Mesothelial cell of epicardium (in vitro differentiated cells): Measurements from ENCODE around the gene HECW1. TPM values are rescaled to one million over a fixed set of nuclear protein-coding genes. Genes with fewer than 3 reads are reported as not detected.

ENCODE experiments used
- DNase-seq, 2 experiments: peaks; one replicate each; pipeline ENCODE4 v3.0.0; 2021; ENCODE audit warnings: low spot score in 2 of 2; ENCODE audit not compliant: unreplicated experiment in 2 of 2
- H3K27ac Mint-ChIP-seq: 2 replicates; pipeline ENCODE4 v1.8.0; 2021; ENCODE audit warnings: mixed read lengths
- H3K27me3 Mint-ChIP-seq: 2 replicates; pipeline ENCODE4 v1.8.0; 2021; ENCODE audit warnings: low read depth, mixed read lengths
- H3K36me3 Mint-ChIP-seq: 2 replicates; pipeline ENCODE4 v1.8.0; 2021; ENCODE audit warnings: mixed read lengths
- H3K4me1 Mint-ChIP-seq: 2 replicates; pipeline ENCODE4 v1.8.0; 2021; ENCODE audit warnings: mixed read lengths
- H3K4me3 Mint-ChIP-seq: 2 replicates; pipeline ENCODE4 v1.8.0; 2021; ENCODE audit warnings: mild to moderate bottlenecking, moderate library complexity, mixed read lengths
- H3K9me3 Mint-ChIP-seq: 2 replicates; pipeline ENCODE4 v1.8.0; 2021; ENCODE audit warnings: mixed read lengths
- CTCF ChIP-seq: fragments of 200-600 bp; sonication (generic); IDR thresholded peaks from one replicate; pipeline ENCODE4 v1.5.0; 2021; ENCODE audit warnings: antibody characterized with exemption; ENCODE audit not compliant: unreplicated experiment
- total RNA-seq: library from RNA; stranded (reverse); gene quantifications from 3 replicates; pipeline ENCODE4 v1.2.1, GENCODE V29; 2021

The HECW1 gene
- total RNA-seq, 1 donor from 2014 or later, result 1.4 TPM

- no peak for DNase-seq
- TF ChIP-seq CTCF, result no peak
- Mint-ChIP-seq H3K4me1 (peaks cover 24% of the 10 kb centered on the region), H3K27ac (no peak overlapping the region), H3K36me3 (peaks cover 2% of the 10 kb centered on the region), H3K9me3 (peaks cover 8% of the 10 kb centered on the region), H3K4me3 (no peak overlapping the region), H3K27me3 (peaks cover 23% of the 10 kb centered on the region)
These were observed 282.1 kb downstream of the HECW1 start for GRCh38 chr7:43394441-43395130.

GRCh38 chr7:43395351-43395750 is 282.9 kb downstream of the HECW1 start:
- no peak for DNase-seq
- H3K4me1 Mint-ChIP-seq, result peaks cover 24% of the 10 kb centered on the region
- H3K27ac Mint-ChIP-seq, result no peak overlapping the region
- H3K9me3 Mint-ChIP-seq, result peaks cover 8% of the 10 kb centered on the region
- H3K27me3 Mint-ChIP-seq, result peaks cover 27% of the 10 kb centered on the region
- TF ChIP-seq CTCF, result no peak
- no peak overlapping the region for H3K4me3 Mint-ChIP-seq
- peaks cover 2% of the 10 kb centered on the region for H3K36me3 Mint-ChIP-seq

GRCh38 chr7:43396187-43396740 is 283.8 kb downstream of the HECW1 start:
- H3K4me1 Mint-ChIP-seq, result peaks cover 24% of the 10 kb centered on the region
- H3K4me3 Mint-ChIP-seq, result no peak overlapping the region
- H3K9me3 Mint-ChIP-seq, result peaks cover 14% of the 10 kb centered on the region
- TF ChIP-seq CTCF, result no peak
- no peak overlapping the region for H3K27ac Mint-ChIP-seq
- peaks cover 36% of the 10 kb centered on the region for H3K27me3 Mint-ChIP-seq
- H3K36me3 Mint-ChIP-seq, result peaks cover 5% of the 10 kb centered on the region
- no peak for DNase-seq

- Mint-ChIP-seq H3K36me3 (peaks cover 5% of the 10 kb centered on the region), H3K27me3 (peaks cover 55% of the 10 kb centered on the region), H3K4me3 (no peak overlapping the region), H3K9me3 (peaks cover 14% of the 10 kb centered on the region), H3K4me1 (peaks cover 21% of the 10 kb centered on the region), H3K27ac (no peak overlapping the region)
- no peak for DNase-seq
- TF ChIP-seq CTCF, result no peak
These were observed 286.4 kb downstream of the HECW1 start for GRCh38 chr7:43398831-43399230.

GRCh38 chr7:43405948-43406347 is 293.5 kb downstream of the HECW1 start:
- H3K4me3 Mint-ChIP-seq, result no peak overlapping the region
- no peak for DNase-seq
- H3K4me1 Mint-ChIP-seq, result peaks cover 26% of the 10 kb centered on the region
- peaks cover 41% of the 10 kb centered on the region for H3K27me3 Mint-ChIP-seq
- H3K27ac Mint-ChIP-seq, result no peak overlapping the region
- H3K9me3 Mint-ChIP-seq, result peaks cover 3% of the 10 kb centered on the region
- TF ChIP-seq CTCF, result no peak
- peaks cover 1% of the 10 kb centered on the region for H3K36me3 Mint-ChIP-seq
